Measurements from ENCODE around the gene ACSF3.

ACSF3 gene

DNA sequence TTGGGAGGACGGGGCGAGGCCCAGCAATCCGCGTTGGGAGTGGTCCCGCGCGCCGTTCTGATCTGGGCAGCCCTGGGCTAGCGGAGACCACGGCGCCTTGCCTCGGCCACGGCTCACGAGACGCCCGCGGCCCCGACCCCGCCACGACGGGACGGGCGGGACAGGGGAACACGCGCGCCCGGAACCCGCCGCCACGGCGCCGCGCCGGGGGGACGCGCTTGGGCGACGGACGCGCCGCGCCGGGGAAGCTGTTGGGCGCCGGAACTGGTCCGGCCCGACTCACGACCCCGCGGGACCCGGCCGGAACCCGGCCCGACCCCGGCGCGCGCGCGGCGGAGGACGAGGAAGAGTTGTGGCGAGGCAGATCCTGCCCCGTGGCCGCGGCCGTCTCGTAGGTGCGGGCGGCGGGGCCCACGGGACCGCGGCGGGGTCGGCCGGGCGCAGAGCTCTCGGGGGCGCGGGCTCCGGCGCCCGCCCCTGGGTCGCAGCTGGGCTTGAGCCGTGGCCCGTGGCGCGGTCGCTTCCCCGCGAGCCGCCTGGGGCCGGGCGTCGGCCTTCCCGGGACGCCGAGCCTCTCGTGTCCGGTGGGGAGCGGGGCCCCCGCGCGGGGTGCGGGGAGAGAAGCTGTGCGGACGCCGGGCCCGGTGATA is at the start of gene ACSF3:
Gene ACSF3 (plus strand): TSS at position 251 of the 650 bp plus-strand sequence. CDS start 6,830 bp downstream, outside the sequence.
- DNase-seq, result peak; percentile 57 to 67

GRCh38 chr16:89044418-89045180 is 49.1 kb upstream of the ACSF3 start:
- no peak for DNase-seq

DNA sequence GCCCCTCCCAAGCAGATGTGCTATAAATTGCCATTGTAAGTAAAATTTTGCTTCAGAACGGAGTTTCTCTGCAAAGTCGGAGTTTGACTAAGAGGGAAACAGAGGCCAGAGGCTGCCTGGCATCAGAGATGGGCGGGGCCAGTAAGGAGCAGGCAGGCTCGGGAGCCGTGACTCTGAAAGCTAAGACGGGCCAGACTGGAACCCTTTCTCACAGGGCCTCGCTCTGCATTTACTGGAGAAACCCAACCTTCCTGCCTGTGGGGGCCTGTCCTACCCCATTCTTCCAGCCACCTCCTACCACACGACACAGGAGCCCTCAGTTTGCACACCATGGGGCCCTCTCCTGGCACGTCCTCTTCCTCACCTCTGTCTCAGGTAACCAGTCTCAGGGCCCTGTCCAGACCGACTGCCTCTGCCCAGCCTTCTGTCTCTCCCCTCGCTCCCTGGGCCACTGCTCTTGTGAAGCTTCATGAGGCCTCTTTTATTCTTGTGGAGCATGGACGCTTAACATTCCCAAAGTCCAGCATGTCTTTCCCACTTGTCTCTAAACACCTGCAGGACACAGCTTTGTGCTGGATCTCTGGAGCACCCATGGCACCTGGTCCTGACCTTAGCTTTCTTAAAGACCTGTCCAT is 48.4 kb upstream of the ACSF3 start:
- DNase-seq, result no peak

- DNase-seq, result no peak
Measured at GRCh38 chr16:89045881-89046280, 47.8 kb upstream of the ACSF3 start.

GRCh38 chr16:89046491-89046890 is 47.2 kb upstream of the ACSF3 start:
- no peak for DNase-seq

DNA sequence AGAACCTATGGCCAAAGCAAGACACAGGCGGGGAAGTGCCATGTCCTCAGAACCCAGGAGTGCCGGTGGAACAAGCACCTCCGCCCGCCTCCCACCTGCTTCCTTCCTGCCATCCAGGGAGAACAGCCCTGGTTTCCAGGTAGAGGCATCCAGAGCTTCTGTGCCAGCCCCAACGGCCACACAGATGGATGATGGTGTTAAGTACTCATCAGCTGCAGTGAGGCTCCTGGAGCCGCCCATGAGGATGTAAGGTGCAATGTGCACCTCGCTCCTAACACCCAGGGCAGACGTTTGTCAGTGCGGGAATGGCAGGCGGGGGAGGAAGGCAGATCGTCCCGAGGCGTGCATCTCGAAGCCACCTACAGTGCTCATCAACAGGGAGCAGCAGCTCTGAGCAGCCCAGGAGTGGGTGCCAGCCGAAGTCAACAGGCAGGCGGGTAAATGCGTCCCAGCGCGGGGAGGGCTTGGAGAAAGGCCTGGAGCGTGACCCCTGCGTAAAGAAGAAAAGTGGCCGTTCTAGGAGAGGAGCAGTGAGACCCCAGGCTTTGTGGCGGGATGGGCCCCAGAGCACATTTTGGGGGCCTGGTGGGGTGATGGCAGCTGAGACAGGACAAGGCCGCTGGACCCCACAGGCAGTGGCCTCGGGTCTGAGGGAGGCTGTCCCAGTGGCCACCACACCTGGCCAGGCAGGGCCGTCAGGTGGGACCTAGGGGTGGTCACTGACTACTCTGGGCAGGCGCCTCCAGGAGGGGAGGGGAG is 46.1 kb upstream of the ACSF3 start:
- no peak for DNase-seq

DNA sequence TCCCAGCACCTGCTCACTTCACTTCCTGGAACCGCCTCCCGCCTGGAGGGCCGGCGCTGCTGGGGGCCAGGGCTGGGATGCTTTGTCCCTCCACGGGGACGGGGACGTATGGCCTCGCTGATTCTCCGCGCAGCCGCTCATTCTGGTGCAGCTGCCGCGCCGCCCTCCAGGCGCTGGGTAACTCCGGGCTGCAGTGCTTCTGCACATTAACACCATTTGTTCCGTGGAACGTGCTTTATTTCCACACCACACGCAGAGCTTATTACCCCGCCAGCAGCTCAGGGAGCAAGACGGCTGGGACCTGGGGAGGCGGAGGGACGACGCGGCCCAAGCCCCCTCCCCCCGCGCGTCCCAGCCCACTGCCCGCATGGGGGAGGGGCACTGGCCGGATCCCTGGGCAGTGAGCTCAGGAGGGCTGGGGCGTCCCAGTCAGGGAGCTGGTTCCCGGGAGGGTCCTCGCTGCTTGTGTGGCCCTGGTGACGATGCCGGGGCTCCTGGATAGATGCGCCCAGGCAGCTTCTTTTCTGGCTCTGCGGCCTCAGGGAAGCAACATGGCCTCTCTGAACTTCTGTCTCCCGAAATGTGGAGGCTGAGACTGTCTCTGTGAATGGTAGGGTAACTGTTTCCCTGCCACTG is 45.4 kb upstream of the ACSF3 start:
- no peak for DNase-seq

- DNase-seq, result no peak
Measured at GRCh38 chr16:89048871-89049422, 44.7 kb upstream of the ACSF3 start.

DNA sequence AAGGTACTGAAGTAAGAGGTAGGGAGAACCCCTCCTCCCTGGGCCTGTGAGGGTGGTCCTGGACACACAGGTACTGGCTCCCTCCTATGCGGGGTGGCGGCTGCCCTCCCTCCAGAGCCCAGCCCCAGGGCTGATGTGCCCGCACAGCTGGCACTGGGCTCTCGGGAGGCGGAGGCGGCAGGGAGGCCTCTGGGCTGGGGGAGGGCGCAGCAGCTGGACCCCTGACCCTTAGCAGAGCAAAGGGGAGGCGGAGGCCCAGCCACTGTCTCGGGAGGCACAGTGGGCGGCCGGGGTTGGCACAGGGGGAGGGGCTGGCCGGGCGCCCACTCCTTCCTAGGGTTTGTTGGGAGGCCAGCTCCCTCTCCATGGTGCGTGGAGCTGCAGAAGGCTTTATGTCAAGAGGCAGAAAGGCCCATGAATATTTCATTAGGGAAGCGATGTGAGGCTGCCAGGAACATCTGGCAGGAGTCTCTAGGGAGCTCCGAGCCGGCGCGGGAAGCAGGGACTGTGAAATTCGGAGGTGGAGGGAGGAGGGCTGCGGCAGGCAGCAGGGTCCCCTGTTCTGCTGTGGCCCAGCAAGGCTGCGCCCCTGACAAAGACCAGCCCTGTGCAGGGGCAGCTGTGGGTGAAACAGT is 44.1 kb upstream of the ACSF3 start:
- DNase-seq, result no peak

- DNase-seq, result no peak
Measured at GRCh38 chr16:89050119-89050867, 43.4 kb upstream of the ACSF3 start.

DNA sequence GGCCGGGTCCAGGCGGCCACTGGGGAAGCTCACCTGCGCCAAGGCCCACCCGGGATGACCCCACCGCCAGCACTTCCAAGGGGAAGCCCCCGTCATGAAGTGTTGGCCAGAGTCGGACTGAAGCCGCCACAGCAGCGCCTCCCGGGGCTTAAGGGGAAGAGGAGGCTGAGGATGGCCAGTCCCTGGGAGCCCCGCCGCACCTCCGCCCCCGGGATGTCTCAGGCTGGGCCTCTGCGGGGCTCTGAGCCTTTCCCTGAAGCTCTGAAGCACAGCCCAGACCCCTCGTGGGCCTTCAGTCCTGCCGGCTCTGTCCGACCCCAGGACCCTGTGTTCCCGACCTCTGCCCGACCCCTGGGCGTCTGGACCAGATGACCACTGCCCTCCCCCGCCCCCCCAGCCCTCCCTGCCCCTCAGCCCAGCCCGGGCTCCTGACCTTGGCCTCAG is 42.8 kb upstream of the ACSF3 start:
- DNase-seq, result no peak

DNA sequence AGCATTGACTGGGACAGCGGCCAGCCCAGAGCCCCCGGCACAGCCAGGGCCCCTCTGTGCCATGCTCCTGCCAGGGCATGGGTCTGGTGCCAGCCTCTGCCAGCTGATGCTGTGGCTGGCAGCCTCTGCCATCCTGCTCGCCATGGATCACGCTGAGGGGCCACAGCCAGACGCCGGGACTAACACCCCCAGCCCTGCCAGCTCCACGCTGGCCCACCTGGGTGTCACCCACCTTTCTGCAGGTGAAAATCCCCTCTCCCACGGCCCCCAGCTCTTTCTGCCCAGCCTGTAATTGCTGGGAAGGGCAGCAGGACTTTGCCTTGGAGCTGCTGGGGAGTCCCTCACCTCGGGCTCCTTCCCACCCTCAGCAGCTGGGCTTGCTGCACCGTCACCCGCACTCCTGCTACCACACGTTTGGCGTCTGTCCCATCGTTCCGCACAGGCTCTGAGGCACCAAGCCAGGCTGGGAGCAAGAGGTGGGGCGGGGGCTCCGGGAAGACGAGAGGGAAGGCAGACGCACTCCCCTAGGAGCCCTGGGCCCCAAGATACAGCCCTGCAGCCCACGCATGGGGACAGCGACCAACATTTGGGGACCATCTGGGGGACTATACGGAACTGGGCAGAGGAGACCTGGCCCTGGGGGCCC is 42.0 kb upstream of the ACSF3 start:
- no peak for DNase-seq

DNA sequence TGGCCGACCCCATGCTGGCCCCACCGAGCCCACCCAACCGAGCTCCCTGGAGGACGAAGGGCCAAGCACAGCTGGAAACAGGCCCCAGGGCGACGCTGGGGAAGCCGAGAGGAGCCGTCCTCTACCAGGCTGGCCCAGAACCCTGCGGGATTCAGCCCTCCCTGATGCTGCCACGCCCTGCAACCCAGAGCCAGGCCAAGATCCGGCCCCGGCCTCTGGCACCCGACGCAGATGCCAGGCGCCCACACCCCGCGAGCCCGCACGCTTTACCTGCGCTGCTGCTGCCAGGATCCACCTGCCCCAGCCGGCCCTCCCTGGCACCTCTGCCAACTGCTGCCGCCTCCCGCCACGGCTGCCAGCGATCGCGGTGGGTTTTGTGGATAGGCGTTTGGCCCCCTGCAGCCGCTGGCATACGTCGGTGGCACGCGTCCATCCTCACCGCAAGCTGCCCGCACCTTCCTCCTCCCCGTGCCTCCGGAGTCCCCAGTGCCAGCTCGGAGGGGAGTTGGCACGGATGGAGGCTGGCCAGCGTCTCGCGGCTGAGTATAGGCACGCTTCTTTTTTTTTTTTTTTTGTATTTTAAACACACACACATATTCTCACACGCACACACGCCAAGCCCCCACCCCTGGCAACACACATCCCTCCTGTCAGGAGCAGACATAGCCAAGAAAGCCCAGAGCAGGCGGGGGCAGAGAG is 41.3 kb upstream of the ACSF3 start:
- DNase-seq, result no peak

- DNase-seq, result no peak
Measured at GRCh38 chr16:89052890-89053724, 40.5 kb upstream of the ACSF3 start.

GRCh38 chr16:89053725-89054029 is 40.0 kb upstream of the ACSF3 start:
- no peak for DNase-seq

DNA sequence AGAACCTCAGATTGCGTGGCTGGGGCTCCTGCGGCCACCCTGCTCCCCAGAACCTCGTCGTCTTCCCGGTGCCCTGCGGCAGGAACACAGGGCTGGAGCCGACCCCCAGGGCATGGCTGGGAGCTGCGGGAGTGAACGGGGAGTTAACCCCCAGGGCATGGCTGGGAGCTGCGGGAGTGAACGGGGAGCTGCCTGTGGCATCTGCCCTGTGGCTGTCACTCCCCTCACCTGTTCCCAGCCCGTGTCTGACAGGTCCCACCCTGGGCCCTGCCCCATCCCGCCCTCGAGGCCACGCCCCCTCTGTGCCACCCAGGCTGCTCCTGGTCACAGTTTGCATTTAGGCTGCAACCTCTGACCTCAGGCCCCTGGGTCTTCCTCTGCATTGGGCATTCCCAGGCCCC is 39.4 kb upstream of the ACSF3 start:
- no peak for DNase-seq

DNA sequence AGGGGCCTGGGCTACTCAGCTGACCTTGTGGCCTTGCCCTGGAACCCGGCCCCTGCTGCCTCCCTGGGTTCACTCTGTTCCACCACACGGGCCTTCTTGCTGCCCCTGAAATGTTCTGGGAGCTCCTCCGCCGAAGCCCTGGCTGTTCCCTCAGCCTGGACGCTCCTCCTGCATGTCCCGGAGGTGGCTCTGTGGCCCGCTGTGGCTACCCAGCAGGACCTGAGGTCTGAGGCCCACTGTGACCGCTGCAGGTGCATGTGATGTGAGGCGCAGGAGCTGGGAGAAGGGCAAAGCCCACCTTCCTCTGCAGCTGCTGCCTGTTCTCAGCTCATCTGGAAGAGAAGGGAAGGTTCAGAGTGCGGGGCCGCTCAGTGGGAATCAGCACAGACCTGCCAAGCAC is 38.9 kb upstream of the ACSF3 start:
- DNase-seq, result no peak

GRCh38 chr16:89055313-89055712 is 38.3 kb upstream of the ACSF3 start:
- no peak for DNase-seq

DNA sequence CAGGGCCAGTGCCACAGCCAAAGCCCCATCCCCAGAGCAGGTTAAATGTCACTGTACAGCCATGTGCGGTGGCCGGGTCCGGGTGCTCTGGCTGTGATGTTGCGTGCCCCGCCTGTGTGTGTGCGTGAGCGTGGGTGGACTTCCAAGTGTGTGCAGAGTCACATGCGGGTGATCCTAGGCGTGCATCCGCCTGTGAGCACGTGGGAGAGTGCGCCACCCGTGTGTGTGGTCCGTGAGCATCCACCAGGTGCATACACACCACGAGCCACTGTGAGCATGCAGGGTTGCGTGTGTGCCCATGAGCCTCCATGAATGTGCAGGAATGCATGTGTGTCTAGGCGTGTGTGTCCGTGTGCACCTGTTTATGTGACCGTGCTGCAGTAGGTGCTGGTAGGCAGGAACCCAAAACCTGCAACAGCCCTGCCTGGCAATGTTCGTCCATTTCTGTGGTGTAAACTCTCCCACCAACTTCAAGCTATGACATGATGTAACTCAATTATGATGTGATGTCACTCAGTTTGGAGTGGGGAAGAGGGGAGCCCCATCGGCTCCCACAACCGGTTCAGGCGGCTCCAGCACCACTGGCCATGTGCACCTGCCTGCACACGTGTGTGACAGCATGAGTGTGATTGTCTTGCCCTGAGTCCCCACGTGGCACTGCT is 37.6 kb upstream of the ACSF3 start:
- DNase-seq, result no peak

Measured in activated CD4-positive, alpha-beta T cell treated with anti-CD3 and anti-CD28 coated beads for 4 hours (primary cell).